Measurements from ENCODE around the gene SLC7A1.

Gene SLC7A1

GRCh38 chr13:29561918-29562317 is 33.6 kb downstream of the SLC7A1 start:
- DNase-seq (ENCODE audit: low spot score), result no peak

GRCh38 chr13:29556742-29557141 is 38.7 kb downstream of the SLC7A1 start:
- no peak for DNase-seq (ENCODE audit: low spot score)

GRCh38 chr13:29551214-29551613 is 44.3 kb downstream of the SLC7A1 start:
- no peak for DNase-seq (ENCODE audit: low spot score)

GRCh38 chr13:29550430-29550988 is 45.0 kb downstream of the SLC7A1 start:
- DNase-seq (ENCODE audit: low spot score), result no peak

GRCh38 chr13:29548722-29549121 is 46.8 kb downstream of the SLC7A1 start:
- no peak for DNase-seq (ENCODE audit: low spot score)

GRCh38 chr13:29547153-29547552 is 48.3 kb downstream of the SLC7A1 start:
- no peak for DNase-seq (ENCODE audit: low spot score)

GRCh38 chr13:29546662-29547061 is 48.8 kb downstream of the SLC7A1 start:
- DNase-seq (ENCODE audit: low spot score), result no peak

- DNase-seq (ENCODE audit: low spot score), result no peak
Observed at GRCh38 chr13:29545988-29546387, 49.5 kb downstream of the SLC7A1 start.

- DNase-seq (ENCODE audit: low spot score), result no peak
Observed at GRCh38 chr13:29543230-29544215, 52.0 kb downstream of the SLC7A1 start.

- DNase-seq (ENCODE audit: low spot score), result no peak
Observed at GRCh38 chr13:29542381-29542780, 53.1 kb downstream of the SLC7A1 start.

GRCh38 chr13:29541400-29541799 is 54.1 kb downstream of the SLC7A1 start:
- no peak for DNase-seq (ENCODE audit: low spot score)

- no peak for DNase-seq (ENCODE audit: low spot score)
Observed at GRCh38 chr13:29540799-29541198, 54.7 kb downstream of the SLC7A1 start.

- DNase-seq (ENCODE audit: low spot score), result no peak
Observed at GRCh38 chr13:29540334-29540733, 55.2 kb downstream of the SLC7A1 start.

- no peak for DNase-seq (ENCODE audit: low spot score)
Observed at GRCh38 chr13:29539856-29540255, 55.6 kb downstream of the SLC7A1 start.

GRCh38 chr13:29538652-29539040 is 56.8 kb downstream of the SLC7A1 start:
- no peak for DNase-seq (ENCODE audit: low spot score)

- no peak for DNase-seq (ENCODE audit: low spot score)
Observed at GRCh38 chr13:29537736-29538651, 57.5 kb downstream of the SLC7A1 start.

GRCh38 chr13:29536853-29537252 is 58.6 kb downstream of the SLC7A1 start:
- DNase-seq (ENCODE audit: low spot score), result no peak

- DNase-seq (ENCODE audit: low spot score), result no peak
Observed at GRCh38 chr13:29535663-29536655, 59.5 kb downstream of the SLC7A1 start.

GRCh38 chr13:29534083-29534482 is 61.4 kb downstream of the SLC7A1 start:
- no peak for DNase-seq (ENCODE audit: low spot score)

- DNase-seq (ENCODE audit: low spot score), result no peak
Observed at GRCh38 chr13:29532821-29533220, 62.7 kb downstream of the SLC7A1 start.

- DNase-seq (ENCODE audit: low spot score), result no peak
Observed at GRCh38 chr13:29532116-29532515, 63.4 kb downstream of the SLC7A1 start.
